GM19023 (cell line): Measurements from ENCODE around the gene PKHD1.

Experiments
- ATAC-seq: cut with Tn5 transposase; IDR thresholded peaks from one replicate; pipeline ENCODE4 v1.9.1; 2021; ENCODE audit warnings: mild to moderate bottlenecking, moderate library complexity; ENCODE audit not compliant: unreplicated experiment

PKHD1 gene

GRCh38 chr6:51569594-51569993, 517.8 kb downstream of the PKHD1 start:
- no peak for ATAC-seq

- no peak for ATAC-seq
Measured at GRCh38 chr6:51568771-51569170, 518.6 kb downstream of the PKHD1 start.

- no peak for ATAC-seq
Measured at GRCh38 chr6:51565472-51565871, 521.9 kb downstream of the PKHD1 start.
